Glomerular visceral epithelial cell (primary cell): ENCODE measurements around the gene FLNA.

Experiments used
- DNase-seq: peaks from one replicate; pipeline ENCODE4 v3.0.0-alpha.2; 2016; ENCODE audit errors: extremely low spot score

The FLNA gene

DNA sequence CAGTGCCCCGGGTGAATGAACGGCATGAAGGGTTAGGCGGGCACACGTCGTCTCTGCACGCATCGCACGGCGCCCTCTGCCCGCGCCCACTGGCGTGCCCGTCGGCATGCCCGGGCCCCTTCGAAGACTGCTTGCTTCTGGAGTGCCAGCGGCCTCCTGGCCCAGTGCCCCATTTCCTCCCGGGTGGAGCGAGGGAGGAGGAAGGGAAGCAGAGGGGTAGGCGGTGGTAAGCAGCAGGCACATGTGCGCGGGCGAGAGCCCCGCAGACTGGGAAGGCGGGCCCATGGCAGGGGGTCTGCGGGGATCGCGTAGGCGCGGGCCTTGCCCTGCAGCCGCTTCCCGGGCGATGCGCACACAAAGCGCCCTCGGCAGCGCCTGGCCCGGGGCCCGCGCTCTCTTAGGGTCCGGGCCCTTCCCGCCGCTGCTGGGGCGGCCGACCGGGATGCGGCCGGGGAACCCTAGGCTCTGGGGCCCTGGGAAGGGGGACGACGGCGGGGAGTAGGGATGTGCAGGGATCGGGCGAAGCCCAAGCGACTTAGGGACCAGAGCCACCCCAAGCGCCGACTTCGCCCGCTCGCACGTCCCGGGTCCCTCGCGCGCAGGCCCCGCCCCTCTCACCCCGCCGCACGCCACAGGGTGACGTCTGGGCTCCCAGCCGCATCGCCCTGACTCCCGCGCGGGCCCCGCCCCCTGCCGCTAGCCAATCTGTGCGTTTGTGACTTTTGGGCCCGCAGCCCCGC is 3.8 kb upstream of the FLNA start:
- peak; percentile 54 for DNase-seq

DNA sequence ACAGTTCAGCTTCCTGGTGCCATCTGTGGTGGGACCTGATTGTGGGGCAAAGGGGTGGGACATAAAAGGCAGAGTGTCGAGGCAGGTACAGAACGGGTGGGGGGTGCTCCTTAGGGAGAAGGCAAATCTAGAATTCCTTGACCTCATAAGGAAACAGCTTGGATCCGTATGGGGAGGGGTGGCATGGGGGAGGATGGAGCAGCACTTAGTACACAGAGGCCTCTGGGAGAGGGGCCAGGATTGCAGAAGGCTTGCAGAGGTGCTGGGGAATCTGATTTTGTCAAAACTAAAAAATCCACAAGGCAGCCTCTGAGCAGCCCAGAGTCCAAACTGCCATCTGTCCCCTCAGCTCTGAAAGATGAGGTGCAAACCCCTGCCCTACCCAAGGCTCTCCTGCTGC is 2.3 kb upstream of the FLNA start:
- DNase-seq, result no peak

GRCh38 chrX:154375156-154375504 is 696 bp upstream of the FLNA start:
- no peak for DNase-seq

- peak; percentile 84 for DNase-seq
Measured at GRCh38 chrX:154373340-154374306, 811 bp downstream of the FLNA start.

- DNase-seq, result peak; percentile 87
Measured at GRCh38 chrX:154372612-154373022, 1.8 kb downstream of the FLNA start.

DNA sequence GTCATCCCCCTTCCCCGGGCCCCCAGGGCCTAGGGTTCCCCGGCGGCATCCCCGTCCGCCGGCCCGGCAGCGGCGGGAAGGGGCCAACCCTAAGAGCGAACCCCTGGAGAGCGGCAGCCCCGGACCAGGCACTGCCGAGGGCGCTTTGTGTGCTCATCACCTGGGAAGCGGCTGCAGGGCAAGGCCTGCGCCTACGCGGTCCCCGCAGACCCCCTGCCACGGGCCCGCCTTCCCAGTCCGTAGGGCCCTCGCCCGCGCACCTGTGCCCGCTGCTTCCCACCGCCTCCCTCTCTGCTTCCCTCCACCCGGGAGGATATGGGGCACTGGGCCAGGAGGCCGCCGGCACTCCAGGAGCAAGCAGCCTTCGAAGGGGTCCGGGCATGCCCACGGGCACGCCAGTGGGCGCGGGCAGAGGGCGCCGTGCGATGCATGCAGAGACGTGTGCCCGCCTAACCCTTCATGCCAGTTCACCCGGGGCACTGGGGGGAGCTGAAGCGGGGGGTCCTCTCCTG is 2.6 kb downstream of the FLNA start:
- no peak for DNase-seq

GRCh38 chrX:154371017-154371788 is 3.2 kb downstream of the FLNA start:
- DNase-seq, result peak; percentile 95

DNA sequence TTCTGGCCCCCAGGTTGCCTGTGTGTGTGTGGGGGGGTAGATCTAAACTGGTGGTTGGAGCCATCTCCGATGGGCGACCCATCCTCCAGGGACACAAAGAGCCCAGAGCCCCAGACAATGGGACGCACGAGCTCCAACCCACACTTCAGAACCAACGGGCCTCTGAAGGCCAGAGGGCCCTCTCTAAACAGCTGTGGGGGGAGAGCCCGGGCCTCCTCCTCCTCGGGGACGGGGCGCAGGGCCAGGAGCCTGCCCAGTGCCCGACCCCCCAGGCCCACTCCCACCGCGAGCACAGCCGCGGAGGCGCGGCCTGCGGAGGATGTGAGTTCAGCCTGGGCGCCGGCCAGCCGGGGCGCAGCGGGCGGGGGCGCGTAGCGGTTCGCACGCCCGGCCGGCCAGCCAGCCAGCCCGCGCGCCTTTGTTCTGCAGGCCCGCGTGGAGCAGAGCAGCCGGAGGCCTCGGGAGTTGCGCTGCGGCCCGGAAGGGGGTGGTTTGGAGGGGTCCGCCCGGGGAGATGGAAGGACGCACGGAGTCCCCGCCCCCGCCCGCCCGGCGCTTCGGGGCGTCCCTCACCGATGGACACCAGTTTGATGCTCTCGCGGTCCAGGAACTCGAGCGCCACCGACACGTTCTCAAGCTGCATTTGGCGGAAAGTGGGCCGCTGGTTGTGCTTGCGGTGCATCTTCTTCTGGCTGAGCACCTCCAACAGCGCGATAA is 4.0 kb downstream of the FLNA start:
- DNase-seq, result no peak

DNA sequence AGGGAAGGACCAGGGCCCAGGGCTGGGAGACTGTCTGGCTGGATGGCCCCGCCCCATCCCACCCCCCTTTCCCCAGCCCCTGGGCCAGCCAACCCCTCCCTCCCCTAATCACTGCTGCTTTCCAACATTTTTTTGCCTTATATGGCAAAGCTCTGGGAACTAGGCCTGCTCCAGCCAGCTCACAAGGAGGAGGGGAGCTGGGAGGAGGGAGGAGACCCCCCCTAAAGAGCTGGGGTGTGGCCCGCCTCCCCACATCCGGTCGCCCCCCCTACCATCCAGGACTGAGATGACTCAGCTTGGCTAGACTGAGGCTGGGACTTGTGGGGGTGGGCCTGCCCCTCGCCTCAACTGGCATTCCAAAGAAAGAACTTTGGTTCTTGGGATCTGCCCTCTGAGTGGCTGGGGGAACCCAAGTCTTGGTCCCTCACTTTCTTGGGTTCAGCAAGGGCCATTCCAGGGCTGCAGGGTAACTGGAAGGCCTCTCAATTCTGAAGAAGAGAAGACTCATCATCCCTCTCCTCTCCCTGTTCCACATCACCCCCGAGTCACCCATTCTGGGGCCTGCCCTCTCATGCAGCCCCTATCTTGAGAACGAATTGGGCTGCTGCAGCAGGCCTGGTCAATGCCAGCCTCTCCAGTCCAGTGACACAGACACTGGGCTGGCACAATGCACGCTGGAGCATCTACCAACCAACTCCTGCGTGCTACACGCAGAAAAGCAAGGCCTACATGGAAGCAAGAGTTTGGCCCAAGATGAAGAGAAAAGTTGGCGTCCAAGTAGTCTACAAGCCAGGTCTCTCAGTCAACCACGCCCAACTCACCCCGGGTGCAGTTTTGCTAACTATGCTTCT is 4.8 kb downstream of the FLNA start:
- DNase-seq, result peak; percentile 95

GRCh38 chrX:154368630-154369448 is 5.6 kb downstream of the FLNA start:
- DNase-seq, result peak; percentile 94

DNA sequence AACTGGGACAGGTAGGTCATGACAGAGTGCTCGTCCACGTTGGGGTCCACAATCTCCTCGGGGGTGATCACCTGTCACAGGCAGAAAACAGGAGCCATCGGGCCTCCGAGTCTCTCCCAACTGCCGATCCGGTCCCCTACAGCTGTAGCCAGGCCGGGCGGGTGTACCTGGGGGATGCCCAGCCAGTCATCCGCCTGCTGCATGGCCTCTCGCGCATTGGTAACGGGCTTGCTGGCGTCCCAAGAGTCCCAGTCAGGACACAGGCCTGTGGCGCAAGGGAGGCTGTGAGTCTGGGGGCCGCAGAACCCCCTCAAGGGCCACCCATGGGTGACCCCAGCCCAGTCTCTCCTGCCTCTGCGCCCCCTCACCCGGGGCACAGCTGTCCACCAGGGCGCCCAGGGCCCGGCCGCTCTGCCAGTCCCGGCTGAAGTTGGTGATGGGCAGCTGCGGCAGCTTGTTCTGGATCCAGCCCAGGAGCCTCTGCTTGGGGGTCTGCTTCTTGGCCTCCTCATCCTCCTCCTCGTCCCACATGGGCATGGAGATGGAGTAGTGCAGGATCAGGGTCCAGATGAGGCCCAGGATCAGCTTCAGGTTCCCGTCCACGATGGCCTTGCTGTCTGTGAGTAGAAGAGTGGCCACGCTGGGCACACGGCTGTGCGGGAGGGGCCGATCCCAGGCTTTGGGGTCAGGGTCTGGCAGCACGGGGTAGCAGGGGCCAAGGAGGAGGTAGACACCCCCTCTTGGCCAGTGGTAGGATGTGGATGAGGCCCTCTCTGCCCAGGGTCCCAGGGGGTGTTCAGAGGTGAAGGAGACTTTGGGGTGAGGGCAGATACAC is 6.7 kb downstream of the FLNA start:
- DNase-seq, result no peak

GRCh38 chrX:154366666-154367055 is 7.8 kb downstream of the FLNA start:
- no peak for DNase-seq

- no peak for DNase-seq
Measured at GRCh38 chrX:154365997-154366665, 8.3 kb downstream of the FLNA start.

DNA sequence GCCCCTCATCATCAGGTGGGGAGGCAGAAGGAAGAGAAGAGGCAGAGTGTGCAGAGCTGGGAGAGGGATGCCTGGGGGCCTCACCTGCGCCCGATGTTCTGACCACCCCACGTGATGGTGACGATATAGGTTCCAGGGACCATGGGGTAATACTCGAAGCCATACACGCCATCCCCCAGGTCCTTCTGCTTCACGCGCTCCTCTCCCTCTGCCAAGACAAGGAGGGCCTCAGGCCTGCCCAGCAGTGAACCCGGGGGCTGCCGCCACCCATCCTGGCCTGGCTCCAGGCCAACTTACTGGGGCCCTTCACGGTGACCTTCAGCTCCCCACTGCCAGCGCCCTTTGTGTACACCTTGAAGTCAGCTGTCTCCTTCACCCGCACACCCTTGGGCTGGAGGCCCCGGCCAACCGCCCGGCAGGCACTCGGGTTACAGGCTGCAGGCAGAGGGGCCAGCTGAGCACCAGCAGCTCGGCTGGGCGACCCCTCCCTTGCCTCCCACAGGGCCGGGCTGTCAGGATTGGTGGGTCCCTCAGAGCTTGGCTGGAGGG is 9.3 kb downstream of the FLNA start:
- DNase-seq, result no peak

DNA sequence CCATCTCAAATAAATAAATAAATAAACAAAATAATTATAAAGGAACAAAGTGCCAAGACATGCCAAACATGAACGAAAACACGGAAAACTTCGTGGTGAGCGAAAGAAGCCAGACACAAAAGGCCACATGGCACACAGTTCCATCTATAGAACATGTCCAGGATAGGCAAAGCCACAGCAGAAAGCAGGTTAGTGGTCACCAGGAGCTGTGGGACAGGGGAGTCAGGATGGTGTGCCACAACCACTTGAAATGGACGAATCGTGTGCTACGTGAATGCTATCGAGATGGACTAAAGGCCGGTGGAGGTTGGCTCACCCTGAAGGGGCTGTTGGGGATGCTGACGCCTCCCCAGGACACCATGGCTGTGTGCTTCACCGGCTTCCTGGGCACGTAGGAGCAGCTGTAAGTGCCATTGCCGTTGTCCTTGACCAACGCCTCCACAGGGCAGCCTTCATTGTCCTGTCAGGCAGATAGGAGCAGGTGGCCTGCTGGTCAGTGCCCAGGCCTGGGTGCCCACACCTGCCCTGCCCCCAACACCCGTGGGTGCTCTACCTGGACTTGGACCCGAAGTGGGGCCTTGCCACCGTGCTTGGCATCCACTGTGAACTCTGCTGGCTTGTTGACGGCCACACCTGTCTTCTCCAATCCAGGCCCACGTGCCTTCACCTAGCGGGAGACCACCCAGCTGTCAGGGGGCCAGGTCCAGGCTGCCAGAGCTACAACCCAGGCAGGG is 10.6 kb downstream of the FLNA start:
- DNase-seq, result no peak

GRCh38 chrX:154362085-154362742 is 12.2 kb downstream of the FLNA start:
- no peak for DNase-seq
